ENCODE data around the gene PER1. TPM values are rescaled to one million over a fixed set of nuclear protein-coding genes. Genes with fewer than 3 reads are reported as not detected.

The PER1 gene
- total and polyA plus RNA-seq, 3 experiments from 2014 or later: 12.1 to 35.8 (median 26.5) TPM

- Histone ChIP-seq H3K4me1 (ENCODE audit: insufficient read depth, low read length) (peaks cover 43% of the 10 kb centered on the region), H3K27ac (ENCODE audit: low read depth, low read length) (peak overlapping the region; percentile 80), H3K9me3 (ENCODE audit: low read length) (no peaks in the 10 kb centered on the region), H3K4me3 (ENCODE audit: low read length) (peak overlapping the region; percentile 49), H3K36me3 (ENCODE audit: insufficient read depth, low read length) (peaks cover 21% of the 10 kb centered on the region), H3K27me3 (ENCODE audit: insufficient read depth, low read length, poor library complexity, severe bottlenecking) (no peaks in the 10 kb centered on the region)
- Mint-ChIP-seq H3K4me3 (peak overlapping the region; percentile 84 to 95 (median 88)), H3K4me1 (peaks cover 45 to 54% (median 46%) of the 10 kb centered on the region in 3 donors), H3K9me3 (no peaks in the 10 kb centered on the region), H3K36me3 (peaks cover 0 to 25% (median 8%) of the 10 kb centered on the region in 3 donors), H3K27me3 (peaks cover 0 to 4% of the 10 kb centered on the region in 2 donors), H3K27ac (peak overlapping the region; percentile 94 to 100 (median 98))
- CTCF ChIA-PET: interaction anchor here (1.1 to 1.5 kb wide), 2 partner anchors 9 to 26 kb away, joined by 4 to 10 read pairs; no protein-coding TSS in a partner anchor
- POLR2A ChIA-PET: interaction anchor here (1.1 to 3.2 kb wide), 8 partner anchors 9 to 83 kb away, joined by 3 to 46 read pairs (median 6); partner anchors contain the start of genes CTC1 and PER1
- DNase-seq: peak in 1 of 5 donors; percentile 46
Measured at GRCh38 chr17:8164815-8165131, 12.6 kb upstream of the PER1 start.

- H3K4me3 ChIP-seq (ENCODE audit: low read length): peak overlapping the region; percentile 49
- H3K9me3 Mint-ChIP-seq: no peaks in the 10 kb centered on the region
Measured at GRCh38 chr17:8163978-8164814, 12.0 kb upstream of the PER1 start.

GRCh38 chr17:8162997-8163977 is 11.1 kb upstream of the PER1 start:
- Histone ChIP-seq H3K4me3 (ENCODE audit: low read length) (peak overlapping the region; percentile 49), H3K9me3 (ENCODE audit: low read length) (no peaks in the 10 kb centered on the region), H3K27ac (ENCODE audit: low read depth, low read length) (peak overlapping the region; percentile 98), H3K27me3 (ENCODE audit: insufficient read depth, low read length, poor library complexity, severe bottlenecking) (no peaks in the 10 kb centered on the region), H3K4me1 (ENCODE audit: insufficient read depth, low read length) (peaks cover 57% of the 10 kb centered on the region), H3K36me3 (ENCODE audit: insufficient read depth, low read length) (peaks cover 27% of the 10 kb centered on the region)
- ChIA-PET CTCF (interaction anchor here (0.7 to 3.0 kb wide), 6 partner anchors 10 to 59 kb away, joined by 3 to 11 read pairs (median 4); partner anchors contain the start of gene BORCS6), POLR2A (interaction anchor here (0.5 to 3.2 kb wide), 16 partner anchors 8 to 132 kb away, joined by 3 to 46 read pairs (median 4); partner anchors contain the start of genes CTC1, PER1, SLC25A35 and TMEM107)
- H3K4me1 Mint-ChIP-seq: peaks cover 54 to 65% (median 58%) of the 10 kb centered on the region in 3 donors
- peak overlapping the region; percentile 84 to 95 (median 88) for H3K4me3 Mint-ChIP-seq
- H3K27me3 Mint-ChIP-seq: peaks cover 0 to 3% of the 10 kb centered on the region in 2 donors
- no peaks in the 10 kb centered on the region for H3K9me3 Mint-ChIP-seq
- H3K36me3 Mint-ChIP-seq: peaks cover 5 to 39% (median 13%) of the 10 kb centered on the region in 3 donors
- peak overlapping the region; percentile 94 to 100 (median 98) for H3K27ac Mint-ChIP-seq
- DNase-seq: peak in 2 of 5 donors; percentile 16 to 62

More at GRCh38 chr17:8163978-8164814, 12.0 kb upstream of the PER1 start:
- H3K4me1 Mint-ChIP-seq: peaks cover 46 to 60% (median 51%) of the 10 kb centered on the region in 3 donors
- H3K27ac Mint-ChIP-seq: peak overlapping the region; percentile 94 to 100 (median 98)
- DNase-seq: peak; percentile 72 to 88 (median 77)
- H3K27me3 Mint-ChIP-seq: peaks cover 0 to 3% of the 10 kb centered on the region in 2 donors
- peaks cover 0 to 31% (median 8%) of the 10 kb centered on the region in 3 donors for H3K36me3 Mint-ChIP-seq
- Histone ChIP-seq H3K27ac (ENCODE audit: low read depth, low read length) (peak overlapping the region; percentile 80), H3K36me3 (ENCODE audit: insufficient read depth, low read length) (peaks cover 26% of the 10 kb centered on the region), H3K9me3 (ENCODE audit: low read length) (no peaks in the 10 kb centered on the region), H3K27me3 (ENCODE audit: insufficient read depth, low read length, poor library complexity, severe bottlenecking) (no peaks in the 10 kb centered on the region), H3K4me1 (ENCODE audit: insufficient read depth, low read length) (peaks cover 49% of the 10 kb centered on the region)
- ChIA-PET CTCF (interaction anchor here (0.7 to 1.5 kb wide), 4 partner anchors 9 to 45 kb away, joined by 3 to 10 read pairs (median 4); partner anchors contain the start of gene BORCS6), POLR2A (interaction anchor here (0.8 to 3.2 kb wide), 12 partner anchors 9 to 131 kb away, joined by 3 to 46 read pairs (median 4); partner anchors contain the start of genes CTC1, PER1, SLC25A35 and TMEM107)
- H3K4me3 Mint-ChIP-seq: peak overlapping the region; percentile 84 to 95 (median 88)

- Mint-ChIP-seq H3K27me3 (peaks cover 0 to 3% of the 10 kb centered on the region in 2 donors), H3K4me1 (peaks cover 54 to 66% (median 58%) of the 10 kb centered on the region in 3 donors), H3K27ac (peak within 1 kb of the TSS; percentile 94 to 100 (median 98)), H3K9me3 (no peaks in the 10 kb centered on the region), H3K36me3 (peaks cover 5 to 40% (median 13%) of the 10 kb centered on the region in 3 donors), H3K4me3 (peak within 1 kb of the TSS; percentile 87 to 95 (median 93))
- Histone ChIP-seq H3K4me1 (ENCODE audit: insufficient read depth, low read length) (peaks cover 60% of the 10 kb centered on the region), H3K27ac (ENCODE audit: low read depth, low read length) (peak within 1 kb of the TSS; percentile 98), H3K9me3 (ENCODE audit: low read length) (no peaks in the 10 kb centered on the region), H3K27me3 (ENCODE audit: insufficient read depth, low read length, poor library complexity, severe bottlenecking) (no peaks in the 10 kb centered on the region), H3K4me3 (ENCODE audit: low read length) (peak within 1 kb of the TSS; percentile 96), H3K36me3 (ENCODE audit: insufficient read depth, low read length) (peaks cover 30% of the 10 kb centered on the region)
- peak; percentile 81 to 90 (median 86) for DNase-seq
- ChIA-PET POLR2A (interaction anchor here (0.5 to 3.2 kb wide), 4 partner anchors 11 to 43 kb away, joined by 3 to 46 read pairs (median 3); no protein-coding TSS in a partner anchor), CTCF (interaction anchor here (1.0 to 3.0 kb wide), 2 partner anchors 43 to 60 kb away, joined by 3 to 11 read pairs; no protein-coding TSS in a partner anchor)
Measured at GRCh38 chr17:8162233-8162996, 10.2 kb upstream of the PER1 start, which contains the start of gene VAMP2. TSS of gene VAMP2 (minus strand) at chr17:8162948. CDS start at chr17:8162879, 69 bp downstream.

DNA sequence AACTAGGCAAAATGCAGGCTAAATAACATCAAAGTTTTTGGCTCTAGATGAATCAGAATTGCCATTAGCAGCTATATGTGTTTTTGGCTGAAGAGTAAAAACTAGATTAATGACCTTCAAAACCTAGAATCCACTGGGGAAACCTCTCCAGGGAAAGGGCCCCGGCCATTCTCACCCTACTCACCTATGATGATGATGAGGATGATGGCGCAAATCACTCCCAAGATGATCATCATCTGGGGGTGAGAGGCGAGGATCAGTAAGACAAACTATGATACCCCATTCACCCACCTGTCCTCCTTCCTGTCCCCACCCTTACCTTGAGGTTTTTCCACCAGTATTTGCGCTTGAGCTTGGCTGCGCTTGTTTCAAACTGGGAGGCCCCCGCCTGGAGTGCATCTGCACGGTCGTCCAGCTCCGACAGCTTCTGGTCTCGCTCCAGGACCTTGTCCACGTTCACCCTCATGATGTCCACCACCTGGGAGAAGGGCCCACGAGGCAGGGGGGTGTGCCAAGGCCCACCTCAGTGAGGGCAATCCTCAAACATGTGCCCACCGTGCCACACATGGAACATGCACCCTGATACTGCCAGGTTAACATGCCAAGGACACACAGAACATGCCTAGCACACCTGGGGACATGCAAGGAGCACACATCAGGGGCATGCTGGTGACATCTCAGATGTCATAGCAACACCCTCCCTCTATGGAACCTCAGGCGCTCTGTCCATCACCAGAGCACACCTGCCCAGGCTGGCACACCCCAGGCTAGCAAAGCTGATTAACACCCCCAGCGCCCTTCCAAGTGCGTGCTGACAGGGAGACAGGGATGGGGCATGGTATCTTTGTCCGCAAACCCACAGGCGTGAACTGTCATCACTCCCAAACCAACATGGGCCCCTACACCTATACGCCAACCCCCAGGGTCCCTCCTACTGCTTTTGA is 9.4 kb upstream of the PER1 start:
- H3K27ac Mint-ChIP-seq: peak overlapping the region; percentile 93 to 98 (median 96)
- H3K4me1 Mint-ChIP-seq: peaks cover 54 to 64% (median 56%) of the 10 kb centered on the region in 3 donors
- peaks cover 0 to 3% of the 10 kb centered on the region in 2 donors for H3K27me3 Mint-ChIP-seq
- Histone ChIP-seq H3K27ac (ENCODE audit: low read depth, low read length) (peak overlapping the region; percentile 98), H3K4me3 (ENCODE audit: low read length) (peak overlapping the region; percentile 96), H3K4me1 (ENCODE audit: insufficient read depth, low read length) (peaks cover 66% of the 10 kb centered on the region), H3K9me3 (ENCODE audit: low read length) (no peaks in the 10 kb centered on the region), H3K27me3 (ENCODE audit: insufficient read depth, low read length, poor library complexity, severe bottlenecking) (no peaks in the 10 kb centered on the region), H3K36me3 (ENCODE audit: insufficient read depth, low read length) (peaks cover 30% of the 10 kb centered on the region)
- POLR2A ChIA-PET: interaction anchor here (0.6 to 3.2 kb wide), 5 partner anchors 10 to 43 kb away, joined by 3 to 46 read pairs (median 9); partner anchors contain the start of gene PER1
- CTCF ChIA-PET: interaction anchor here (0.9 to 3.9 kb wide), 8 partner anchors 11 to 61 kb away, joined by 3 to 19 read pairs (median 3); no protein-coding TSS in a partner anchor
- DNase-seq: peak in 2 of 5 donors; percentile 37 to 46
- no peaks in the 10 kb centered on the region for H3K9me3 Mint-ChIP-seq
- peak overlapping the region; percentile 85 to 95 (median 91) for H3K4me3 Mint-ChIP-seq
- peaks cover 5 to 42% (median 13%) of the 10 kb centered on the region in 3 donors for H3K36me3 Mint-ChIP-seq

- H3K4me1 Mint-ChIP-seq: peaks cover 54 to 62% (median 55%) of the 10 kb centered on the region in 3 donors
- ChIA-PET POLR2A (interaction anchor here (1.7 to 1.8 kb wide), 2 partner anchors 9 to 12 kb away, joined by 9 to 14 read pairs; partner anchors contain the start of gene PER1), CTCF (interaction anchor here (0.9 to 3.9 kb wide), 7 partner anchors 10 to 61 kb away, joined by 3 to 19 read pairs (median 3); no protein-coding TSS in a partner anchor)
- H3K27ac Mint-ChIP-seq: peak overlapping the region; percentile 93 to 98 (median 96)
- H3K36me3 ChIP-seq (ENCODE audit: insufficient read depth, low read length): peaks cover 30% of the 10 kb centered on the region
- H3K27me3 Mint-ChIP-seq: peaks cover 0 to 3% of the 10 kb centered on the region in 2 donors
- DNase-seq: peak in 1 of 5 donors; percentile 55
- peaks cover 5 to 42% (median 13%) of the 10 kb centered on the region in 3 donors for H3K36me3 Mint-ChIP-seq
- H3K27me3 ChIP-seq (ENCODE audit: insufficient read depth, low read length, poor library complexity, severe bottlenecking): no peaks in the 10 kb centered on the region
- peak overlapping the region; percentile 98 for H3K27ac ChIP-seq (ENCODE audit: low read depth, low read length)
- H3K4me3 ChIP-seq (ENCODE audit: low read length): peak overlapping the region; percentile 96
- H3K9me3 Mint-ChIP-seq: no peaks in the 10 kb centered on the region
- H3K4me3 Mint-ChIP-seq: peak overlapping the region; percentile 85 to 95 (median 91)
- H3K4me1 ChIP-seq (ENCODE audit: insufficient read depth, low read length): peaks cover 68% of the 10 kb centered on the region
- no peaks in the 10 kb centered on the region for H3K9me3 ChIP-seq (ENCODE audit: low read length)
Measured at GRCh38 chr17:8160741-8161221, 8.6 kb upstream of the PER1 start.

All from CD8-positive, alpha-beta memory T cell (primary cell).